ENCODE data around the gene SCN5A.

DNA sequence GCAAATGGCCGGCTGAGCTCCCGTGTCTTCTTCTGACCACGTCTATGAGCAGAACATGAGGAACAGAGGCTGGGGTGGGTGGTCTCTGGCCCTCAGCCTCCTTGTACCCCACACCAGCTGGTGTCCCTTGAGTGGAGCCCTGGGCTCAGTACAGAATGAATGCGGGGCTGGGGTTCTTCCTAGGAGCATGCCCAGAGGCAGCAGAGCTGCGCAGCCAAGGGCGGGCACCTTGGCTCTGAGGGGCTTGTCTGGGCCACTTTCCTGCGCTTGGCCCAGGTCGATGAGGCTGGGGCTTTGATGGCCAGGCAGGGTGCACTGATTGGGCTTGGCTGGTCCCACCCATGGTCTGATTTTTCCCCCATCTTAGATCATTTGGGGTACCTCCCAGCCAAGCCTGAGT is 6.4 kb downstream of the SCN5A start:
- TF ChIP-seq, protein P1, sequence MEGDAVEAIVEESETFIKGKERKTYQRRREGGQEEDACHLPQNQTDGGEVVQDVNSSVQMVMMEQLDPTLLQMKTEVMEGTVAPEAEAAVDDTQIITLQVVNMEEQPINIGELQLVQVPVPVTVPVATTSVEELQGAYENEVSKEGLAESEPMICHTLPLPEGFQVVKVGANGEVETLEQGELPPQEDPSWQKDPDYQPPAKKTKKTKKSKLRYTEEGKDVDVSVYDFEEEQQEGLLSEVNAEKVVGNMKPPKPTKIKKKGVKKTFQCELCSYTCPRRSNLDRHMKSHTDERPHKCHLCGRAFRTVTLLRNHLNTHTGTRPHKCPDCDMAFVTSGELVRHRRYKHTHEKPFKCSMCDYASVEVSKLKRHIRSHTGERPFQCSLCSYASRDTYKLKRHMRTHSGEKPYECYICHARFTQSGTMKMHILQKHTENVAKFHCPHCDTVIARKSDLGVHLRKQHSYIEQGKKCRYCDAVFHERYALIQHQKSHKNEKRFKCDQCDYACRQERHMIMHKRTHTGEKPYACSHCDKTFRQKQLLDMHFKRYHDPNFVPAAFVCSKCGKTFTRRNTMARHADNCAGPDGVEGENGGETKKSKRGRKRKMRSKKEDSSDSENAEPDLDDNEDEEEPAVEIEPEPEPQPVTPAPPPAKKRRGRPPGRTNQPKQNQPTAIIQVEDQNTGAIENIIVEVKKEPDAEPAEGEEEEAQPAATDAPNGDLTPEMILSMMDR (IDR thresholded peaks at IDR 0.05), result no peak
- TF ChIP-seq POLR2A (IDR thresholded peaks at IDR 0.05), result no peak
